GM12892 (cell line): ENCODE data around the gene SH3TC1.

Experiments used
- POLR2A ChIP-seq: IDR thresholded peaks from 2 replicates; pipeline ENCODE4 v1.6.1; 2011; ENCODE audit warnings: low read depth, low read length, control low read depth
- POLR2AphosphoS5 ChIP-seq: IDR thresholded peaks from 2 replicates; pipeline ENCODE4 v1.6.1; 2011; ENCODE audit warnings: low read depth, low read length, control low read depth
- TAF1 ChIP-seq: IDR thresholded peaks from 2 replicates; pipeline ENCODE4 v1.6.1; 2011; ENCODE audit warnings: low read depth, mild to moderate bottlenecking, control low read depth, low read length, borderline replicate concordance

GRCh38 chr4:8274066-8274652 lies 75.1 kb downstream of the SH3TC1 start:
- TF ChIP-seq POLR2A = no peak
- no peak for TF ChIP-seq TAF1
- TF ChIP-seq POLR2AphosphoS5 = no peak
